C4-2B (cell line): ENCODE data around the gene HSPA9.

Experiments
- H3K27ac ChIP-seq: fragments of 450-650 bp; 2 replicates; pipeline ENCODE4 v1.5.1; 2017
- CTCF ChIP-seq: fragments of 450-650 bp; conservative IDR thresholded peaks from 2 replicates; pipeline ENCODE4 v1.5.1; 2017; ENCODE audit warnings: mild to moderate bottlenecking
- ZFX ChIP-seq: fragments of 450-650 bp; IDR thresholded peaks from 2 replicates; pipeline ENCODE4 v1.6.1; 2017

HSPA9 gene

GRCh38 chr5:138610918-138611677 is 35.9 kb upstream of the HSPA9 start:
- TF ChIP-seq ZFX = no peak
- TF ChIP-seq CTCF = no peak
- peak overlapping the region; percentile 88 for H3K27ac ChIP-seq

GRCh38 chr5:138610415-138610917 is 35.3 kb upstream of the HSPA9 start:
- peak; percentile 43 for TF ChIP-seq CTCF
- TF ChIP-seq ZFX = no peak
- peak overlapping the region; percentile 88 for H3K27ac ChIP-seq

GRCh38 chr5:138606378-138607064 is 31.3 kb upstream of the HSPA9 start:
- H3K27ac ChIP-seq = no peak overlapping the region
- TF ChIP-seq ZFX (no peak), CTCF (no peak)

- no peak overlapping the region for H3K27ac ChIP-seq
- TF ChIP-seq CTCF (no peak), ZFX (no peak)
These were observed 30.2 kb upstream of the HSPA9 start for GRCh38 chr5:138605254-138605972.

- no peak for TF ChIP-seq ZFX
- TF ChIP-seq CTCF = no peak
- no peak overlapping the region for H3K27ac ChIP-seq
These were observed 29.1 kb upstream of the HSPA9 start for GRCh38 chr5:138604176-138604785.

GRCh38 chr5:138603249-138603920 is 28.2 kb upstream of the HSPA9 start:
- H3K27ac ChIP-seq = no peak overlapping the region
- no peak for TF ChIP-seq CTCF
- no peak for TF ChIP-seq ZFX
